ENCODE data around the gene NMU.

Gene NMU

DNA sequence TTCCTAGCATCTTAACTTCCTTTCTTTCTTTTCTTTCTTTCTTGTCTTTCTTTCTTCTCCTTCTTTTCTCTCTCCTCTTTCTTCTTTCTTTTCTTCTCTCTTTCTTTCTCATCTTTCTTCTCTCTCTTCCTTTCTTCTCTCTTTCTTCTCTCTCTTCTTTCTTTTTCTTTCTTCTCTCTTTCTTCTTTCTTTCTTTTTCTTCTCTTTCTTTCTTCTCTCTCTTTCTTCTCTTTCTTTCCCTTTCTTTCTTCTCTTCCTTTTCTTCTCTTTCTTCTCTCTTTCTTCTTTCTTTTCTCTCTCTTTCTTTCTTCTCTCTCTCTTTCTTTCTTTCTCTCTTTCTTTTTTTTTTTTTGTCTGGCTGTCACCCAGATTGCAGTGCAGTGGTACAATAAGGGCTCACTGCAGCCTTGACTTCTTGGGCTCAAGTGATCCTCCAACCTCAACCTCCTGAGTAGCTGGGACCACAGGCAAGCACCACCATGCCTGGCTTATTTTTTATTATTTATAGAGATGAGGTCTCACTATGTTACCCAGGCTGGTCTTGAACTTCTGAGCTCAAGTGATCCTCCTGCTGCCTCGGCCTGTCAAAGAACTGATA lies 17.5 kb downstream of the NMU start:
- H3K4me3 ChIP-seq (ENCODE audit: low read depth, low read length), result no peak overlapping the region
- TF ChIP-seq, protein P1, sequence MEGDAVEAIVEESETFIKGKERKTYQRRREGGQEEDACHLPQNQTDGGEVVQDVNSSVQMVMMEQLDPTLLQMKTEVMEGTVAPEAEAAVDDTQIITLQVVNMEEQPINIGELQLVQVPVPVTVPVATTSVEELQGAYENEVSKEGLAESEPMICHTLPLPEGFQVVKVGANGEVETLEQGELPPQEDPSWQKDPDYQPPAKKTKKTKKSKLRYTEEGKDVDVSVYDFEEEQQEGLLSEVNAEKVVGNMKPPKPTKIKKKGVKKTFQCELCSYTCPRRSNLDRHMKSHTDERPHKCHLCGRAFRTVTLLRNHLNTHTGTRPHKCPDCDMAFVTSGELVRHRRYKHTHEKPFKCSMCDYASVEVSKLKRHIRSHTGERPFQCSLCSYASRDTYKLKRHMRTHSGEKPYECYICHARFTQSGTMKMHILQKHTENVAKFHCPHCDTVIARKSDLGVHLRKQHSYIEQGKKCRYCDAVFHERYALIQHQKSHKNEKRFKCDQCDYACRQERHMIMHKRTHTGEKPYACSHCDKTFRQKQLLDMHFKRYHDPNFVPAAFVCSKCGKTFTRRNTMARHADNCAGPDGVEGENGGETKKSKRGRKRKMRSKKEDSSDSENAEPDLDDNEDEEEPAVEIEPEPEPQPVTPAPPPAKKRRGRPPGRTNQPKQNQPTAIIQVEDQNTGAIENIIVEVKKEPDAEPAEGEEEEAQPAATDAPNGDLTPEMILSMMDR (IDR thresholded peaks at IDR 0.05; ENCODE audit: low read depth, low read length), result no peak
- TF ChIP-seq POLR2A (IDR thresholded peaks at IDR 0.05; ENCODE audit: extremely low read depth, insufficient read length), result no peak
- TF ChIP-seq MAX (IDR thresholded peaks at IDR 0.05; ENCODE audit: low read depth, low read length), result no peak
- no peak for TF ChIP-seq MYC (IDR thresholded peaks at IDR 0.05; ENCODE audit: low read depth, low read length)
- DNase-seq (ENCODE audit: low read depth), result no peak

GRCh38 chr4:55617587-55618197 lies 18.4 kb downstream of the NMU start:
- DNase-seq (ENCODE audit: low read depth), result no peak
- TF ChIP-seq POLR2A (IDR thresholded peaks at IDR 0.05; ENCODE audit: extremely low read depth, insufficient read length) (no peak), MYC (IDR thresholded peaks at IDR 0.05; ENCODE audit: low read depth, low read length) (no peak), MAX (IDR thresholded peaks at IDR 0.05; ENCODE audit: low read depth, low read length) (no peak)
- TF ChIP-seq, protein P1 (IDR thresholded peaks at IDR 0.05; ENCODE audit: low read depth, low read length), result no peak
- no peak overlapping the region for H3K4me3 ChIP-seq (ENCODE audit: low read depth, low read length)

GRCh38 chr4:55615008-55615407 lies 21.1 kb downstream of the NMU start:
- TF ChIP-seq MYC (IDR thresholded peaks at IDR 0.05; ENCODE audit: low read depth, low read length) (no peak), POLR2A (IDR thresholded peaks at IDR 0.05; ENCODE audit: extremely low read depth, insufficient read length) (no peak), MAX (IDR thresholded peaks at IDR 0.05; ENCODE audit: low read depth, low read length) (no peak)
- TF ChIP-seq, protein P1 (IDR thresholded peaks at IDR 0.05; ENCODE audit: low read depth, low read length), result no peak
- H3K4me3 ChIP-seq (ENCODE audit: low read depth, low read length), result no peak overlapping the region
- no peak for DNase-seq (ENCODE audit: low read depth)

DNA sequence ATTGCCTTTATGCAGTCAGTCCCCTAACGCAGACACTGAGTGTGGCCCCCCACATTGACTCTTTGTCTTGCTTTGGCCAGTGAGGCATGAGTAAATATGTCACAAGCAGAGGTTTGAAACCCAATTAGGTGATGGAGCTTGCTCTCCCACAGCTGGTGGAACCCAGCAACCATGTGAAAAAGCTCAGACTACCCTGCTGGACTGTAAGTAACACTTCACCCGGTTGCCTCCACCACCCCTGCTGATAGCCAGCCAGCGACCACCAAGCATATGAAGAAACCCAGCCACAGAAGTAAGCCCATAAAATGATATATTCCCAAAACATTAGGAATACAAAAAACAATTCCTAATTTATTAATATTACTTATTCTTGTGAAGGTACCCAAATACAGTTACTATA lies 22.5 kb downstream of the NMU start:
- H3K4me3 ChIP-seq (ENCODE audit: low read depth, low read length), result no peak overlapping the region
- DNase-seq (ENCODE audit: low read depth), result no peak
- no peak for TF ChIP-seq POLR2A (IDR thresholded peaks at IDR 0.05; ENCODE audit: extremely low read depth, insufficient read length)
- no peak for TF ChIP-seq MYC (IDR thresholded peaks at IDR 0.05; ENCODE audit: low read depth, low read length)

DNA sequence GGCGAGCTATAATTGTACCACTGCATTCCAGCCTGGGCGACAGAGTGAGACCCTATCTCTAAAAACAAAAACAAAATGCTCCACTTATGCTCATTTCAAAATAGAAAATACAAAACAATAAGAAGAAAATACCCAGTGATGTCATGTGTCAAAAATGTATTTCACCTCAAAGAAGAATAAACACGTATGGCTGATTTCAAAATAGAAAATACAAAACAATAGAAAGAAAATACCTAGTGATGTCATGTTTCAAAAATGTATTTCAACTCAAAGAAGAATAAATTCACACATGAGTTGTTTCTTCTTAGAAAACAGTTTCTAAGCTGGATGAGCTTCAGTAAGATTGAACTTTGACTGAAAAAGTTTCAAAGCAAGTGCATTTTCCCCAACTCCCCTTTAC lies 23.8 kb downstream of the NMU start:
- H3K4me3 ChIP-seq (ENCODE audit: low read depth, low read length), result no peak overlapping the region
- no peak for DNase-seq (ENCODE audit: low read depth)
- TF ChIP-seq POLR2A (IDR thresholded peaks at IDR 0.05; ENCODE audit: extremely low read depth, insufficient read length) (no peak), MYC (IDR thresholded peaks at IDR 0.05; ENCODE audit: low read depth, low read length) (no peak), MAX (IDR thresholded peaks at IDR 0.05; ENCODE audit: low read depth, low read length) (no peak)
- TF ChIP-seq, protein P1 (IDR thresholded peaks at IDR 0.05; ENCODE audit: low read depth, low read length), result no peak

- no peak overlapping the region for H3K4me3 ChIP-seq (ENCODE audit: low read depth, low read length)
- DNase-seq (ENCODE audit: low read depth), result no peak
- no peak for TF ChIP-seq MYC (IDR thresholded peaks at IDR 0.05; ENCODE audit: low read depth, low read length)
- TF ChIP-seq, protein P1 (IDR thresholded peaks at IDR 0.05; ENCODE audit: low read depth, low read length), result no peak
- no peak for TF ChIP-seq POLR2A (IDR thresholded peaks at IDR 0.05; ENCODE audit: extremely low read depth, insufficient read length)
- no peak for TF ChIP-seq MAX (IDR thresholded peaks at IDR 0.05; ENCODE audit: low read depth, low read length)
Observed at GRCh38 chr4:55611358-55612059, 24.6 kb downstream of the NMU start.

Data from NB4 (cell line).